ENCODE results near the gene JAZF1.

Gene JAZF1

DNA sequence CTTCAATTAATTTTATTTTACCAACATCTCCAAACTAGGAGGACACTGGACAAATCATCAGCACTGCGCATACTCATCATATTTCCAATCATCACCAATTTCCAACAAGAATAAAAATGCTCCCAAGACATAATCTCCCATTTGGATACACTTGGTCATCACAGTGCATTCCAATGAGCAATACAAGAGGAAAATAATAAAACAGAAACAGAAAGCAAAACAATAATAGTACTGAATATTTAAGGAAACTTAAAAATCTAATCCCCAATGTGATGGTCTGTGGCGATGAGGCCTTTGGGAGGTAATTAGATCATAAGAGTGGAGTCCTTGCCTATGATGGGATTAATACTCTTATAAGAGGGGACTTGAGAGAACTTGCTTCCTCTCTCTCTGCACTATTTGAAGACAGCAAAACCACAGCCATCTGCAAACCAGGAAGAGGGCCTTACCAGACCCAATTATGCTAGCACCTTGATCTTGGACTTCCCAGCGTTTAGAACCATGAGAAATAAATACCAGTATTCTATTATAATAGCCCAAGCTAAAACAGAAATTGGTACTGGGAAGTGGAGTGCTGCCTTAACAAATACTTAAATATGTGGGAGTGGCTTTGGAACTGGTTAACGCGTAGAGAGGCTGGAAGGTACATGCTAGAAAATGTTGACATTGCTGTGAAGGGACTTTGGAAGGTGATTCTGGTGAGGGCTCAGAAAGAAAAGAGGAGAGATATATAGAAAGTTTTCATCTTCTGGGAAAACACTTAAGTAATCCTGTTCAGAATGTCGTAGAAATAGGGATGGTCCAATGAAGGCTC, 91.5 kb downstream of the JAZF1 start:
- no peak for DNase-seq
- intact Hi-C loops (cut with DNase I): no loop called here

DNA sequence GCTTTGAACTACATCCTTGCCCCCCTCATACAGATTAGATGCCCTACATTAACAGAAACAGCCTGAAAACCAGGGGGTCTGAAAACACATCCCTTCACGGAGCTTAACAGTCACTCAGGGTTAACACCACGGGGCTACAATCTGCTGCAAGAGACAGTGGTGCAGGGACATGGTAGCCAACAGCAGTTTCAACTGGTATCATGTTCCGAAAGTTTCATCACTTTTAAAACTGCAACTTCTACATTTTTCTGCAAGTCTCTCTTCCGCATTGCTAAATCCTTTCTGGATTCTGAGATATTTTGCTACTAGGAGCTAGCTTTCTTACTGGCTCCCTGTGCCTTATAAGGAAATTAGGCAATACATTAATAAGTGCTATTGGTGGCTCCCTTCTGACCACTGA, 92.6 kb downstream of the JAZF1 start:
- no peak for DNase-seq
- intact Hi-C loops (cut with DNase I): no loop called here

DNA sequence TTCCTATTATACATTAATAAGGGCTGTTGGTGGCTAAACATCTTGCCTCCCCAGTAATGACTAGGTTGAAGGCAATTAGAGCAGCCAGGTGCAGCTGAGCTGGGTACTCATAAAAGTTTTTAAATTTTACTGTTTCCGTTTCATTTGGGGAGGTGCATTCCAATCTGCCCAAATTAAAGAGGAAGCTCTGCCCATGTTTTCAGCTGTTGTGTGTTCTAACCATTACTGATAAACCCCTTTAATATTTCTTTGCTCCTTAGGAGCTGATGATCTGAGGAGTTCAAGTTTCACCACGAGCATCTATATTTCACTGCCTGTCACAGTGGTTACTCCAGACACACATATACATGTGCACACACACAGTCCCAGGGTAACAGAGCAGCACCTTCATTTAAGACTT, 94.4 kb downstream of the JAZF1 start:
- intact Hi-C loops (cut with DNase I): no loop called here
- no peak for DNase-seq

DNA sequence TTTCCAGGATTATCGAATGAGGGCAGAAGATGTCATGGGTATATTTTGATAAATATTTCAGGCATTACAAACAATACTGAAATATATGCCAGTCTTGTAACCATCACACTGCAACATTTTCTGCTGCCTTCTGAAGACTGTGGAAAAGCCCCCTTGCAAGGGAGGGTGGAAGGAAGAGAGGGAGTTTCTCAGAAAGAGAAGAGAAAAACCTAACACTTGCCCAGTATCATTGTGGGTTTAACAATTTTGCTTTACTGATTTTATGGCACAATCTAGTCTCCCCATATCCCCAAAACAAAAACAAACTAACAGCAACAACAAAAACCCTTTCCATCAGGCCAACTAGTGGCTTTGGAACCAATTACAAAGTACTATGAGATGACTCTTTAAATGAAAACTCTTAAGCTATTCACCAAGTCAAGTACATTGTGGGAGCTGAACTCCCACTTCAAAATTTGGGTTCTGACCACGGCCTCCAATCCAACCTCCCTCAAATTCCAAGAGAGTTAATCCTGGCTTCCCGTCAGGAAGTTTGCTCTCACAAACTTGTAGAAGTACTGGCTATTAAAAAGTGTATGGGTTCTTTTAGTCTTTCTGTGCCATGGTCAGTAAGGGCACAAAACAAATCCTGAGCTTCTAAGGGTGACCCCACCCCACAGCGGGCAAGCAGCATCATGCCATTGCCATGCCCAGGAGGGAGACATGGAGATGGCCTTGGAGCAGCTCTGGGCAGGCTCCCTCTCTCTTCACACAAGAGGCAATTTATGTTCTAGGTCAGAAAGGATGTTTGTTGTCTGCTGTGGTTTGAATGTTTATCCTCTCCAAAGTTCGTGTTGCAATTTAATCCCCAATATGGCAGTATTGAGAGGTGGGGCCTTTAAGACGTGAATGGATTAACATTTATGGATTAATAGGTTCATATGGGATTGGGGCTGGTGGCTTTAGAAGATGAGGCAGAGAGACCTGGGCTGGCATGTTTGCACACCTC, 96.3 kb downstream of the JAZF1 start:
- DNase-seq: no peak
- intact Hi-C loops (cut with DNase I): no loop called here

DNA sequence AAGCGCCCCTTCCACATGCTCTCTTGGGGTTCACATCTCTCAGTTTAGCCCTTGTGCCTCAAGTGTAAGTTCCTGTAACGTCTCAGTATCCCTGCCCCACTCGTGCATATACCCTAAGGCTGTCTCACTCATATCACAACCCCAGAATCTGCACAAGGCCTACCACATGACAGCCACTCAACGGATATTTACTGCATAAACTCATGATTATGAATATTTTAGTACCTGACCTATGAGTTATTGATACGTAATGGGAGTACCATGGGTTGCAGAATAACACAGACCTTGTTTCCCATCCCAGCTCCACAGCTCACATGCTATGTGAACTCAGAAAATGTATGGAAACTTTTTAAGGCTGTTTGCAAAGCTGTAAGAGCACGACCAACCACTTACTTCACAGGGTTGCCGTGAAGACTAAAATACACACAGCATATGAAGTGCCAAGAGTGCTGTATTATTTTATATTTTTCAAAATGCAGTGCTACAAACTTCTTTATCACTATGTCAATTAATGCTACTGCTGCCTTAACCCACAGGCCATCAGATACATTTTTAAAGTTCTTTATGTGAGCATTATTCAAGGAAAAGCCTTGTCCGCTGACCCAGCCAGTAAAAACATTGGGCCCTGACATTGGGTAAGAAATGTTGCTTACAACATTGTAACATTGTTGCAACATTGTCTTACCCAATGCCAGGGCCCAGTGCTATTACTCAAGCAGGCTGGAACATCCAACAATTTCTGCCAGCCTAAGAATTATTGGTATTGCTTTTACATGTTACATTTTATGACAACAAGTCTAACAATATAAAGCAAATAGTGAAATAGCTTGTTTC, 97.2 kb downstream of the JAZF1 start:
- no peak for DNase-seq
- intact Hi-C loops (cut with DNase I): no loop called here

DNA sequence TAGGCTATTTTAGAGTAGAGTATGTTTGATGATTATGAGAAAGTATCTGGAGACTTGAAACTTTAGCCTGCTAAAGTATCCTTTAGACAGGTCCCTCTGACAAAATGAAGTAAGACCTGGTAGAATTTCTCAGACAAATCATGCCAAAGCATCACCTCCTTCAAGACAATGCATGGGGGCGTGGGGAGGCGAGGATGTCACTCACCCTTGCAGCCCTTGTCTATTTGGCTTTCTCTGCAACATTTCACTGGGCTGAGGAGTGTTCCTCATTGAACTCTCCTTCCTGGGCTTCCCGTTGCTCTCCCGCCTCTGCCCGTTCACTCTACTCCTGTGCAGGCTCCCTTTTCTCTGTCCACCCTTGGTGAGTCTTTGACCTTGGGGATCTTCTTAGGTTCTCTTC, 98.5 kb downstream of the JAZF1 start:
- DNase-seq: peak in 8 of 42 donors; percentile 9 to 65 (median 35)
- intact Hi-C loops (cut with DNase I): no loop called here

DNA sequence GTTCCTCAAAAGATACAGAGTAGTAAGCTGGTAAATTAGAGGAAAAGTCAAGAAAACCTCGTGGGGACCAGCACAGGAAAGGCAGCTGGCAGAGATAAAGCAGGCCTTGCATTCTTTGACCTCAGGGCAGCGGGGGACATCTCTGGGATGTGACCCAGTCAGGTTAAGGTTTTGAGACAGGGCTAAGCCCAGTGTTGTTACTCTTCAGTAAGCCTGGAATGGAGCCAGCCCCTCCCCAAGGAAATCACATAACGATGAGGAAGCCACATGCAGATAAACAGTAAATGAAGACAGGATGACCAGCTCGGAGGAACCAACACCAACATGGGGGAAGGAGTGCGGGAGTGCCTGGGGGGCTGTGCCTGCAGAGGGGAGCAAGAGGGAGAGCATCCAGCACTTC, 99.6 kb downstream of the JAZF1 start:
- intact Hi-C loops (cut with DNase I): no loop called here

DNA sequence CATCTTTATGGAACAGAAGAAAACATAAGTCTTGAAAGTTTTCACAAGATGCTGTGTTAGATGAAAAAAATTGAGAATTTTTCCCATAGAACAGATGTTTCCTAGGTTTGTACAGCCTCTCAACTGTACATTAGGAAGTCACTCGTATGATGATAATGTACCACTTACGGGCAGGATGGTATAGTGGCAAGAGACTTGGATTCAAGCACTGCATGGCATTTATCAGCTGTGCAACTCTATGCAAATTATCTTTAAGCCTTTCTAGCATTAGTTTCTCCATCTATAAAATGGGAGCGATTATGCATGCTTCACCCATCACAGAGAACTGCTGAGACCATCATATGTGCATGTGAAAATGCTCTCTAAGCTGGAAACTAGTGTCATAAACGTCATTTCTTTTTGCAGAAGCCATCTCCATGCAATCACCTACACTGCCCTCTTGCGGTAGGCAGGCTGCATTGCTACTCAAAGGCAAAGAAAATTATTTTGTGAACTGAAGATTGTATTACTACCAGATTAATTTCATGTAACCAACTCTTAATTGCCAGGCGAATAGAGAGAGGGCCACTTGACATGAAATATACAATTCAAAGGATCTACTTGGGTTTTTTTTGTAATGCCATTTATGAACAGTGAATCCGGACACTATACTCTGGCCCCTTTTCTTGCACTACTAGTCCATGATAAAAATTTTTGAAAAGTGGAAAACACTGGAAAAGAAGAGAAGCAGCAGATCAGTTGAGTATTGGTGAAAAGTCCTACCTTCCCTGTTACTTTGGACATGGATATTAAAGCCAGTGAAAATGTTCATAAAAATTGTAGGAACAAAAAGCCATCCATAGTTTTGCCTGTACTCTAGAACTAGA, 102.3 kb downstream of the JAZF1 start:
- intact Hi-C loops (cut with DNase I): no loop called here
- DNase-seq: peak in 37 of 42 donors; percentile 12 to 82 (median 58)

More for the DNA sequence above, 99.6 kb downstream of the JAZF1 start:
- no peak for DNase-seq

DNA sequence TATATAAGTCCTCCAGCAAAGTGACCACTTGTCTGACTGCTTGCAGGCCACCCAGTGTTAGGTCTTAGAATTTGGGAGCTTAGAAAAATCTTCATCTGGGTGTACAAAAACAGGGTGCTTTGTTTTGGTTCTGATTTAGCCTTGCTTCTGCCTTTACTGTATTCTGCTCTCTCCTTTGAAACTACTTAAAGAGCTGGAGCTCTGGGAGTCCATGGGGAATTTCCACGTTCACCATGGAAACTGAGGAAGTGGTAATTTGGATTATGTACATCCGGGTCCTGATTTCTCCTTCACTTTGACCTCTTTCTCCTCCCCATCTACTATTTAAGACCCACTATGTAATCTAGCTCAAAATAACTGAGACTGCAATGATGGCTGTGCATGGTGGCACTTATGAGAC, 103.0 kb downstream of the JAZF1 start:
- intact Hi-C loops (cut with DNase I): no loop called here

DNA sequence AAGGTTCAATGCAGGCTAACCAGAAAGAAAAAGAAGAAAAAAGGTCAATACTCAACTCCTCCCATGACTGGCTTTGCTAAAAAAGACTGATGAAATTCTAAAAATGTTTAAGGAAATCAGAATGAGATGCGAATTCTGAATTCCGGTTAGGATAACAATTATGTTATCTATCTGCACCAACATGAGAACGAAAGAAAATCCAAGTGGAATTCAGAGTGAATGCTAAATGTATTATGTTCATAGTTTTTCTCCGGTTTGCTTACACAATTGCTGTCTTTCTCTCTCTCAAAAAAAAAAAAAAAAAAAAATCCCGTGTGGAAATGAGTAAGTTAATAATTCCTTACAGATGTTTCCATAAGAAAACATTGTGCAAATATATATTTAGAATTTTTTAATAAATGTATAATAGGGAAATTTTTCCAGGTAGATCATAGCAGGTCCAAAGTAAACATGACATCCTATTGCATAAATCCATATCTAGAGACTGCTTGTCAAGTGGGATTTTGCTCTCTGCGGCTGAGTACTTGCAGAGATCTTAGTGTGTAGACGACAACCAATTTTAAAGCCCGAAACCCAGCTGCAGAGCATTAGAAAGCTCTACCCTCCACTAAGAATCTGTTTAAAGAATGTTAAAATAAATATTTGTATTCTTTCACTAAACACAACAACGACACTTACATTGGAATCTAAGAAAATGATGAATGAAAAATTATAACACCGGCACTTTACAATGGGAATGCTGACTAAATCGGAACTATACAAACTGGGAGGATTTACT, 104.0 kb downstream of the JAZF1 start:
- intact Hi-C loops (cut with DNase I): no loop called here
- no peak for DNase-seq

More for the DNA sequence above, 103.0 kb downstream of the JAZF1 start:
- DNase-seq: no peak

DNA sequence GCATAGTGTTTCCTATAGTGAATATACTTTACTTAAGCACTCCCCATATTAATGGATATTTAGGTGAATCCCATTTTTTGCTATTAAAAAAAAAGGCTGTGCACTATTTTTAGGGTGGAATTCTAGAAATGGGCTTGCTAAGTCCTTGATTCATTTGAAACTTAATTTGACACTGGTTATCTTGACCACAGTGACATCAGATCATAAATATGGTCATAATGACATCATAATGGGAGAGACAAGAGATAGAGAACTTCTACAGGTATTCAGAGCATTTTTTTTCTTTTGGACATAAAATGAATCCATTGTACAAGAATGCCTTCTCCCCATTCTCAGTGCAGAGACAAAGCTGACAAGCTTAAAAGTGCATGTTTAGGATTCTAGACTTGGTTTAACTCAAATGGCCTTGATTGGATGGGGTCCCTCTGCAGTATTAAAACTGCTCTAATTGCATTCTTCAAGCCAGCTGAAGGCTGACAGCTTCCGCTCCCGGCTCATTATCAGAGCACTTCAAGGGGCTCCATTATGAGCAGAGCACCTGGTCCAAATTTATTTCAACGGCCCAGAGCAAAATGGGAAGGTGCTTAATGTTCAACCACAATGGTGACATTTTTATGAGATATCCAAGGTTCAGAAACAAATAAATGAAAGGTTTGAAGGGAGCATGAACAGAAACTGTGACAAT, 104.8 kb downstream of the JAZF1 start:
- intact Hi-C loops (cut with DNase I): no loop called here
- no peak for DNase-seq

DNA sequence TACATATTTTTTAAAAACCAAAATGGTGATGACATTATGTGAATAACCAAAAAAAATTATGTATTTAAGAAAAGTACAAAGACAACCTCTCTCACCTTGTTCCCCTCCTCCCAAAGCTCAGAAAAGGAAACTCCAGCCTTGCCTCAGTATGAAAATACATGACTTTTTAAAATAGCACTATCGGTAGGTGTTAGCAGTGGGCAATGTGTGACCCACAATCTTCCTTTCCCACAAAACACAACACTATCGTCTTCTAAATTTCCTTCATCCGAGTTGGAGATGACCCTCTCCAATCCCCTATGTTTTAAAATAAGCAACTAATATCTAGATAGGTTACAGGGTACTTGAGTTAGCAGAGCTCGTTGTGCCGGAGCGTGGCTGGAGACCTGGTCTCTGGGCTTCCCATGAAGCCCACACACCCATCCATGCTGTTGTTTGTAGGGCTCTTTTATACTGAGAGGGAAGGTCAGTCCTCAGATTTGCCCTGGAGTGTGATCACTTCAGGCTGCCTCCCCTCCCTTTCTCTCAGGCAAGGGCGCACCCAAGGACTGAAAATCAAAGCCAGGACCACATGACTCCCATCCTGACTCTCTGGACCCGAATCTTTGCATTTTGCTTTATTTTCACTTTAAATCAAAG, 107.6 kb downstream of the JAZF1 start:
- intact Hi-C loops (cut with DNase I): no loop called here
- no peak for DNase-seq

DNA sequence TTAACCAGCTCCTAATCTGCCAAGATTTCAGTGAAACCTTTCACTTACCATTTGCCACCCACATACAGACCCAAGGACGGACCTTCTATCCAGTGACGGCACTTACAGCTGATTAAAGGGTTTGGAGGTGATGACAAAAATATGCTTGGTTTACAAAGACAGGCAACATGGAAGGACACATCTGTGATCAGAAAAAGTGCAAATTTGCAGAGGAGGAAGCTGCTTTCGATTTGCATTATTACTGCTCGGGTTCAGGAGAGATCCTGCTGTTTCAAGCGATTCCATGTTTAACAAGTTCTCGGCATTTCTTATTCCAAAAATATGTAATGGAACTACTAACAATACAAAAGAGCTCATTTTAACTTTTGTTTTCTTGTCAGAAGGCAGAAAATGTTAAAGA, 109.0 kb downstream of the JAZF1 start:
- intact Hi-C loops (cut with DNase I): no loop called here

DNA sequence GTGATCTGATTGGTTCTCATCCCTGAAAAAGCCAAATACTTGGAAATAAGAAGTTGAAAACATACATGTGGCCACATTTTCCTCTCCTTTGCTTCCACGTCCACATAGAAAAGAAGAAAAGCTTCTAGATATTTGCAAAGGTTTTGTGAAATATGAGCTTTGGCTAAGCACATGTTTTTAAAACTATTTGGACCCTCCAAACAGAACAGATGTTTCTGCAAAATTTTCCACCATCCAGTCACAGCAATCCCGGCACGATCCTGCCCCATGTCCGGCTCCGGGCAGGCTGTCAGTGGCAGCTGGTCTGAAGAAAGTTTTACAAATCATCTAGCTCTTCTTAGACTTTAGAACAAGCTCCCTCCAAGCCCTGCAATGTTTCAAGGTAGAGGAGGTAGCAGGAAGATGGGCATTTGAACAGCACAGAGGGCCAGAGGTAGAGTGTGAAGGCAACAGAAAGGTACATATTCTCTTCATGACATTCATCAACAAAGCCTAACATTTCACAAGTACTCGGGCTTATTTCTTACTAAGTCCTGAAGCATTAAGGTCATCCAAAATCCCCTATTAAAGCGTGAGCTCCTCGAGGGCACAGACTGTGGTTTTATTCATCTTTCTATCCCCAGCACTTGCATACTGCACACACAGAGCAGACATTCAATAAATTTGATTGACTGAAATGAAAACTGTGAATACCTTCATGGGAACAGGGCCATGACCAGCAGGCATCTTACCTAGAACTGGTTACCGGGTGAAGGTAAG, 110.1 kb downstream of the JAZF1 start:
- DNase-seq: no peak
- intact Hi-C loops (cut with DNase I): no loop called here

More for the DNA sequence above, 109.0 kb downstream of the JAZF1 start:
- DNase-seq: no peak

DNA sequence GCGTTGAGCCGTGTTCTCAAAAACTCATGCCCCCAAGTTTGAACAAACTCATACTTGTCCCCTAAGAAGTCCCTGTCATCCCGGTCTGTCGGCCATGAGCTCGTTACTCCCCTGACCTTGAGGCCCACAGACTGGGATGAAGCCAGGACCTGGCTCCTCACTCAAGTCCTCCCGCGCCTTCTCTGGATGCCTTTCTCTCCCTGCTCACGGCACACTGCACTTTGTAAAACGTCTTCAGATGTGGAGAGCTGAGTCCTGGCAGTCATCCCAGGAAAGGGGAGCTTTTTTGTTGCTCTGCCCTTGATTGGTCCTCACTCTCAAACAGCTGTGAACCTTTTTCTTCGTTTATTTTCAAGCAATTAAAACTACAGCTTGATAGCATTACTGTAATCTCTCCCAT, 110.8 kb downstream of the JAZF1 start:
- intact Hi-C loops (cut with DNase I): no loop called here
- DNase-seq: peak in 17 of 42 donors; percentile 10 to 57 (median 29)

DNA sequence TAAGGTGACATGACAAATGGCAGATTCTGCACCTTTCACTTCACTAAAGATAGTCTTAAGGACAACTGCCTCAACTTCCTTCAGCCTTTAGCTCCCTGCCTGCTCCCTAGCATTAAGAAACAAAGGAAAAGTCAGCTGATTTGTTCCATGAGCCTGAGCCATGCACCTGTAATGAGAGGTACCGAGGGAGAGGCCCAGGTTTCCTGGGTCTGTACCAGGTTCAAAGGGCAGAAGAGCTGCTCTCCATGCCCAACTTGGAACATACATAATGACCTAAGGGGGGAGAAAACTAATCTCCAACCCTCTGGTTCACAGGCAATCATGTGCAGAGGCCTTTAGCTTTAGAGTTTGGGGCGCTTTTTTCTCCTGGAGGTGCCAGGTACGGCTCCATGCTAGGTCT, 111.2 kb downstream of the JAZF1 start:
- no peak for DNase-seq
- intact Hi-C loops (cut with DNase I): no loop called here
